ENCODE measurements around the gene MT1A.

MT1A gene

GRCh38 chr16:56637814-56638750, at the start of gene MT1A:
Gene MT1A (plus strand): TSS chr16:56638666. CDS start chr16:56638739, 73 bp downstream.
- DNase-seq (ENCODE audit: low spot score), result no peak

GRCh38 chr16:56588781-56589140, 49.7 kb upstream of the MT1A start:
- DNase-seq (ENCODE audit: low spot score), result no peak

GRCh38 chr16:56589141-56590039, 49.1 kb upstream of the MT1A start, which contains the start of gene MT3:
Gene MT3 (plus strand): TSS chr16:56589528. CDS start chr16:56589591, 63 bp downstream.
- DNase-seq (ENCODE audit: low spot score), result no peak

GRCh38 chr16:56591377-56592060, 46.9 kb upstream of the MT1A start:
- no peak for DNase-seq (ENCODE audit: low spot score)

- DNase-seq (ENCODE audit: low spot score), result no peak
Observed at GRCh38 chr16:56593573-56594291, 44.7 kb upstream of the MT1A start.

GRCh38 chr16:56594292-56594619, 44.2 kb upstream of the MT1A start:
- DNase-seq (ENCODE audit: low spot score), result no peak

- DNase-seq (ENCODE audit: low spot score), result no peak
Observed at GRCh38 chr16:56600398-56600999, 38.0 kb upstream of the MT1A start.

- DNase-seq (ENCODE audit: low spot score), result no peak
Observed at GRCh38 chr16:56601325-56601724, 37.1 kb upstream of the MT1A start.

GRCh38 chr16:56603589-56603988, 34.9 kb upstream of the MT1A start:
- DNase-seq (ENCODE audit: low spot score), result no peak

- DNase-seq (ENCODE audit: low spot score), result no peak
Observed at GRCh38 chr16:56604966-56605365, 33.5 kb upstream of the MT1A start.

GRCh38 chr16:56605475-56605874, 33.0 kb upstream of the MT1A start:
- DNase-seq (ENCODE audit: low spot score), result no peak

- DNase-seq (ENCODE audit: low spot score), result no peak
Observed at GRCh38 chr16:56606071-56606475, 32.4 kb upstream of the MT1A start.

GRCh38 chr16:56606476-56607108, 31.9 kb upstream of the MT1A start:
- DNase-seq (ENCODE audit: low spot score), result no peak

- DNase-seq (ENCODE audit: low spot score), result no peak
Observed at GRCh38 chr16:56607109-56607618, 31.3 kb upstream of the MT1A start.

GRCh38 chr16:56607675-56608042, 30.8 kb upstream of the MT1A start:
- no peak for DNase-seq (ENCODE audit: low spot score)

GRCh38 chr16:56608043-56608875, 30.2 kb upstream of the MT1A start, which contains the start of gene MT2A:
Gene MT2A (plus strand): TSS chr16:56608584. CDS start chr16:56608656, 72 bp downstream.
- peak; percentile 94 for DNase-seq (ENCODE audit: low spot score)

GRCh38 chr16:56608876-56609462, 29.5 kb upstream of the MT1A start:
- no peak for DNase-seq (ENCODE audit: low spot score)

- DNase-seq (ENCODE audit: low spot score), result peak; percentile 85
Observed at GRCh38 chr16:56609463-56609921, 29.0 kb upstream of the MT1A start.

GRCh38 chr16:56610017-56610608, 28.4 kb upstream of the MT1A start:
- peak; percentile 77 for DNase-seq (ENCODE audit: low spot score)
